ENCODE results near the gene CGB3.
"Not testable (repeated sequence)": the region's sequence is repeated elsewhere in the genome, so short reads cannot be mapped to it uniquely, and the experiment has no call there.

Gene CGB3

DNA sequence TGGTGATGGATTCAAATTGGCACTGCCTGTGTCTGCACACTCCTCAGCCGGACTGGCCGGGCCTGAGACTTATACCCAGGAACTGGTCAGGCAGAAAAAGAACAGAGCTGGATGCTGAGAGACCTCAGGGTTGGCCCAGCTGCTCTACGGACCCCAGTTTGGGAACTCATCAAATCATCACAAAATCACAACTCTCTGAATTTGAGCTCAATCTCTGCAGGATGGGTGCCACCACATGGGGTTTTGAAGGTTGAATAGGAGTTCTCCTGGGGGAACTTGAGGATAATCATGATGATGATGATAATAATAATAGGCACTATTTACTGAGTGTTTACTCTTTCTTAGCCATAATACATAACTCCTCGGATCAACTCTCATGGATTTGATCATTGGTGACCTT is 18.5 kb upstream of the CGB3 start:
- not testable (repeated sequence) for DNase-seq (ENCODE audit: low read depth in 1 of 2, low spot score in 1 of 2)

GRCh38 chr19:49042177-49042576 is 18.0 kb upstream of the CGB3 start:
- DNase-seq (ENCODE audit: low read depth in 1 of 2, low spot score in 1 of 2): no peak

DNA sequence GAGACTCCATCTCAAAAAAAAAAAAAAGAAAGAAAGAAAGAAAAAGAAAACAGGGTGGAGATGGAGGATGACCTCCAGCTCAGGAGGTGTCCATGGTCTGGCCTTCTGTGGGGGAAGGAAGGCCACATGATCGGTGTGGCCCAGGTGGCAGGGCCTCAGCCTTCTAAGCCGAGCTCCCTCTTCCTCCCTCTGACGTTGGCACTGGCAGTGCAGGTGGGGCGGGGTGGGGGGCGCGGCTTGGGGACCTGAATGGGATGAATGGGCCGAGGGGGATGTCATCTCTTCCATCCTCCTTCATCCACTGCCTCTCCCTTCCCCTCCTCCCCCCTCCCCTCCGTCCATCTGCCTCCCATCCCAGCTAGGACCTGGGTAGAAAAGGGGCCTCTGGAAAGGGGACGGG is 15.6 kb upstream of the CGB3 start:
- DNase-seq (ENCODE audit: low read depth in 1 of 2, low spot score in 1 of 2): not testable (repeated sequence)

- not testable (repeated sequence) for DNase-seq (ENCODE audit: low read depth in 1 of 2, low spot score in 1 of 2)
Measured at GRCh38 chr19:49038557-49039276, 14.6 kb upstream of the CGB3 start.

- not testable (repeated sequence) for DNase-seq (ENCODE audit: low read depth in 1 of 2, low spot score in 1 of 2)
Measured at GRCh38 chr19:49038111-49038510, 14.0 kb upstream of the CGB3 start.

DNA sequence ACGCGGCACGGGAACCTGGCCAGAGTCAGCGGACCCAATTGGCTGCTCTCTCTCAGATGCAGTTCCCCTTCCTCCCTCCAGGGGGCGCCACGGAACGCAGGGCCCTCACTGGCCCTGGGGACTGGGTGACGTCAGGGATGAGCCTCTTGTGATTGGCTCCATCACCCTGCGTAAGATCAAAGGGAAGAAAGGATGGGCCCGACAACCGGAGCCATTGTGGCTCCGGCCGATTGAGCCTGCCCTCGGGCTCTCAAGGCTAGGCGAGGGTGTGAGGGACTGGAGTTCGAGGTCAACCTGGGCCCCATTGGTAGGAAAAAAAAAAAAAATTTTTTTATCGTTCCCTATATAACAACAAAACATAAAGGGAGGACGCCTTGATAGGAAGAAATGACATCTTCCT is 12.7 kb upstream of the CGB3 start, which contains the start of gene CGB1:
Gene CGB1 (minus strand): TSS at position 81 of the 400 bp plus-strand sequence. CDS start 184 bp downstream, outside the sequence.
- not testable (repeated sequence) for DNase-seq (ENCODE audit: low read depth in 1 of 2, low spot score in 1 of 2)

- DNase-seq (ENCODE audit: low read depth in 1 of 2, low spot score in 1 of 2): peak in 1 of 2 donors; percentile 53
Measured at GRCh38 chr19:49031642-49032301, 7.6 kb upstream of the CGB3 start, which contains the start of gene CGB2. Gene CGB2, plus strand, starts transcription at chr19:49031890. Its CDS starts 206 bp downstream, at chr19:49032096.

GRCh38 chr19:49030323-49030722 is 6.2 kb upstream of the CGB3 start:
- DNase-seq (ENCODE audit: low read depth in 1 of 2, low spot score in 1 of 2): not testable (repeated sequence)

DNA sequence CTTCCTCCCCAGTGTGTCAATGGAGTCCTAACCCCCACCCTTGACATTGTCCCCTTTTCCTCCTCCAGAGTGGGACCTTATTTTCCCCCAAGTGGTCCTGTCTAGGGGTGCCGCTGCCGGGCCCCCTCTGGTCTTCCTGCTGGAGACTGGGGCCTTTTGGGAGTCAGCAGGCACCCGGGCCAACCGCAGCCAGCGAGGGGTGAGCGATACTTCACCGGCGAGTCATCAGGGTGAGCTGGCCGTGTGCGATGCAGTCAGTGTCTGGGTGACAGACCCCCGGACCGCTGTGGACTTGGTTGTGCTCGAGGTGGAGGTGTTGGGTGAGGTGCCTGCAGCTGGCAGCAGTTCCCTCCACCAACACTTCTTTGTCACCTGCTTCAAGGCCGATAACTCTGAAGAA is 5.6 kb upstream of the CGB3 start:
- not testable (repeated sequence) for DNase-seq (ENCODE audit: low read depth in 1 of 2, low spot score in 1 of 2)

DNA sequence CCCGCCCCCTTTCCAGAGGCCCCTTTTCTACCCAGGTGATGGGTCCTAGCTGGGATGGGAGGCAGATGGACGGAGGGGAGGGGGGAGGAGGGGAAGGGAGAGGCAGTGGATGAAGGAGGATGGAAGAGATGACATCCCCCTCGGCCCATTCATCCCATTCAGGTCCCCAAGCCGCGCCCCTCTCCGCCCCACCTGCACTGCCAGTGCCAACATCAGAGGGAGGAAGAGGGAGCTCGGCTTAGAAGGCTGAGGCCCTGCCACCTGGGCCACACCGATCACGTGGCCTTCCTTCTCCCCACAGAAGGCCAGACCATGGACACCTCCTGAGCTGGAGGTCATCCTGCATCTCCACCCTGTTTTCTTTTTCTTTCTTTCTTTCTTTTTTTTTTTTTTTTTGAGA is 4.6 kb upstream of the CGB3 start:
- DNase-seq (ENCODE audit: low read depth in 1 of 2, low spot score in 1 of 2): not testable (repeated sequence)

DNA sequence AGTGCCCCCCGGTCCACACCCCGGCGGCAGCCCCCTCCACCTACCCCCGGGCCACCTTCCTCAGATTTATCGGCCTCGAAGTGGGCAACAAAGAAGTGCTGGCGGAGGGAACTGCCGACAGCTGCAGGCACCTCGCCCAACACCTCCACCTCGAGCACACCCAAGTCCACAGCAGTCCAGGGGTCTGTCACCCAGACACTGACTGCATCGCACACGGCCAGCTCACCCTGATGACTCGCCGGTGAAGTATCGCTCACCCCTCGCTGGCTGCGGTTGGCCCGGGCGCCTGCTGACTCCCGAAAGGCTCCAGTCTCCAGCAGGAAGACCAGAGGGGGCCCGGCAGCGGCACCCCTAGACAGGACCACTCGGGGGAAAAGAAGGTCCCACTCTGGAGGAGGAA is 1.5 kb upstream of the CGB3 start:
- not testable (repeated sequence) for DNase-seq (ENCODE audit: low read depth in 1 of 2, low spot score in 1 of 2)

GRCh38 chr19:49025088-49025487 is 955 bp upstream of the CGB3 start:
- not testable (repeated sequence) for DNase-seq (ENCODE audit: low read depth in 1 of 2, low spot score in 1 of 2)

DNA sequence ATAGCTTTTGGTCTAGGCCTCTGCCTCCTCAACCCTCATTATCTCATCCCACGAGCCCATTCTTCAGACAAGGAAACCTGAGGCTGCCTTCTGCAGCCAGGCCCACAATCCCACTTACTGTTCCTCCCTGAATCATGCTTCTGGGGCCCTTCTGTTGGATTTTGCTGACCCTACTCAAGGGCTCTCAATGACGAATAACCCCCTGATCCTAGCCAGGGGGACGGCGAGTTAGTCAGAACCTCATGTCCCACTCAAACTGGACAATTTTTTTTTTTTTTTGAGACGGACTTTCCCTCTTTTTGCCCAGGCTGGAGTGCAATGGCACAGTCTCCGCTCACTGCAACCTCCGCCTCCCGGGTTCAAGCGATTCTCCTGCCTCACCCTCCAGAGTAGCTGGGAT is 2.0 kb downstream of the CGB3 start:
- no peak for DNase-seq (ENCODE audit: low read depth in 1 of 2, low spot score in 1 of 2)

- no peak for DNase-seq (ENCODE audit: low read depth in 1 of 2, low spot score in 1 of 2)
Measured at GRCh38 chr19:49020931-49021895, 2.9 kb downstream of the CGB3 start.

GRCh38 chr19:49020342-49020741 is 3.8 kb downstream of the CGB3 start:
- DNase-seq (ENCODE audit: low read depth in 1 of 2, low spot score in 1 of 2): no peak

- peak in 1 of 2 donors; percentile 35 for DNase-seq (ENCODE audit: low read depth in 1 of 2, low spot score in 1 of 2)
Measured at GRCh38 chr19:49019242-49019932, 4.7 kb downstream of the CGB3 start.

DNA sequence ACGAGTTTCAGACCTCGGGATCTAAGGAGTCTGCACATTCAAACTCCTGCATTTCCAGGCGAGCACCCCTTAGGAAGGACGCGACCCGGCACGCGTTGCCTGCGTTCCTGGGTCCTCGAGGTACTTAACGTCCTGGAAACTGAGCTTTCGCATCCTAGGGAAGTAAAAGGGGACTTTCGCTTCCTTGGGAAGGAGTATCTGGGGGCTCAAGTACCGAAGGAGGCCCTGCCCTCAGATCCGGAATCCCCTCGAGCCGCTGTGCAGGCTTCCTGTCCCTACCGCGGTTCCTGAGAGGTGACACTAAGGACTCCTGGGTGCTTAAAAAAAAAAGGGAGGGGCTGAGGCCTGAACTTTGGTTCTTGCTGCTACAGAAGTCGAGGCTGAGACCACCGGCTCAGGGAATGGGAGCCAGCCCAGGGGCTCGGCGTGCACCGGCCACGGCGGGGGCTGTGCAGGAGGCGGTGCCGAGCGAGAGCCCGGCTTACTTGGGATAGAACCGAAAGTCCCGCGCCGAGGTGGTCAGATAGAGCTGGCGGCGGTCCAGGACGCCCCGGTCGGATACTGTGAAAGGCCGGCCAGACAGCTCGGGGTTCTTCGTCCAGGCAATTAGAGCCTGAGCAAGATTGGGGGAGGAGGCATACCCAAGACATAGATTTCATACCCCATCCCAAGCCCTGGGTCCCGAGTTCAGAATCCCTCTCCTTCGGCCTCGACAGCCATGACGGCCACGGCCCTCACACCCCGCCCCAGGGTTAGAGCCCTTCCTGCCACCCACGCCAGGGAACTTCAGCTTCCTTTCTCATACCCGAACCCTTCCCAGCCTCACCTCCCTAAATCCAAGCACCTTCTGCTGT is 5.5 kb downstream of the CGB3 start:
- not testable (repeated sequence) for DNase-seq (ENCODE audit: low read depth in 1 of 2, low spot score in 1 of 2)

DNA sequence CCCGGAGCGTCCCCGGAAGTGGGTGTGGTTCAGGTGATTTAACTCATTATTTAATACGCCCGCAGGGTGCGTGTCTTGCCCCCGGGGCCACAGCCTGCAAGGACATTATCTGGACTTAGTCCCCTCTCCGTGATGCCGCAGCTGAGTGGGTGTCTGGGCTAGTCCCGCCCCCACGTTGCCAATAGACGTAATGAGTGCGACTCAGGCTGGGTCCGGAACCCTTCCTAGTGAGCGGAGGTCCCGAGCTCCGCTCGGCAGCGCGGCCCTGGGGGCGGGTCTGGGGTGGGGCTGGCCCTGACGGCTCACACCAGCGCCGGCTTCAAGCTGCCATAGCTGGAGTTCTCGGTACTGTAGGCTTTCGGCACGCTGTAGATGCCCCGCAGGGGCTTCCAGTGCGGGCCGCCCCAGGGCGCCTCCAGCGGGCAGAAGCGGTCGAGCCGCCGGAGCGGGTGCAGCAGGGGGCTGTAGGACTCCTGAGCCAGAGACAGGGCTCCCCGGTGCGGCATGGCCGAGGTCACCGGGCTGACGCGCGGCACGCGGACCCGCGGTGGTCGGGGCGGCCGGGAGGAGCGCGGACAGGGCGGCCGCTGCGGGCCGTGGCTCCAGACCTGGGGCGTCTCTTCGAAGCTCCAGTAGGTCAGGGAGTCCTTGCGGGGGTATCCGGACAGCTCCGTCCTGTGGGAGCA is 6.3 kb downstream of the CGB3 start:
- peak; percentile 35 to 48 for DNase-seq (ENCODE audit: low read depth in 1 of 2, low spot score in 1 of 2)

DNA sequence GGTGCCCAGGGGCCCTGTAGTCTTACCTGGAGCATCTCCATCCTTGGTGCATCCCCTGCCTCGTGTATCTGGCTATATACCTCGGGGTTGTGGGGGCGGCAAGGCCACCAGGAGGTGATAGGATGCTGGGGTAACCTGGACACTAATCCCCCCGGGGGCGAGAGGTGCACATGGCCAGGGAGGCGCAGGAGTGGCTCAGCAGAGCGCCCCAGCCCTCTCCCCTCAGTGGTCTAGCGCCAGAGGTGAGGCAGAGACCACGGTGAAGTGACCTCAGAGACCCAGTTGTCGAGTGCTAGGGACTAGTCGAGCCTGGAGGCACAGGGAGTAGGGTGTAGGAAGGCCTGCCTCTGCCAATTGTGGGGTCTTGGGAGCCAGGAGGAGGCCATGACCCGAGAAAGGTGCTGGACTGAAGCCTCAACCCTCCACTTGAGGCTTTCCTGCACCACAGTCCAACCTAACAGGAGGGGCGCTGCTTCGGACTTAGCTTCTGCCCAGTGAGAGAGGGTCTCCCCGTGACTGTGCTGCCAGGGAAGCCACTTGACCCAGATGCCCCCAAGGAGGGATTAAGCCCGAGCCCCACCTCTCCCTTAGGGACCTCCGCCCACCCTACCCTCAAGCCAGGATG is 7.0 kb downstream of the CGB3 start, which contains the start of gene LHB:
Gene LHB (minus strand): TSS at position 51 of the 625 bp plus-strand sequence. CDS start 10 bp downstream, at position 41.
- no peak for DNase-seq (ENCODE audit: low read depth in 1 of 2, low spot score in 1 of 2)
